Heart right ventricle (tissue), 16 donors: ENCODE data around the gene DDX39A. TPM values are rescaled to one million over a fixed set of nuclear protein-coding genes. Genes with fewer than 3 reads are reported as not detected.

ENCODE experiments used
- ATAC-seq, 8 donors: fragments of 200-7000 bp; cut with Tn5 transposase; one replicate each; pipeline ENCODE4 v1.9.1; 2020; ENCODE audit warnings: mild to moderate bottlenecking in 8 of 8, moderate library complexity in 8 of 8, moderate number of reproducible peaks in 1 of 8
- DNase-seq, 2 donors: peaks; one replicate each; pipeline ENCODE4 v3.0.0-alpha.2; 2020
- H3K27ac ChIP-seq, 10 donors: fragments of 200-600 bp; sonication (generic) in 2 of 10; one replicate each; pipeline versions ENCODE4 v1.5.0 to v1.8.0; 2020 to 2022; ENCODE audit warnings: mild to moderate bottlenecking in 3 of 10
- H3K27me3 ChIP-seq, 7 donors: fragments of 200-600 bp; one replicate each; pipeline ENCODE4 v1.8.0; 2021 to 2022; ENCODE audit warnings: mild to moderate bottlenecking in 2 of 7
- H3K36me3 ChIP-seq, 9 donors: fragments of 200-600 bp; sonication (generic) in 1 of 9; one replicate each; pipeline versions ENCODE4 v1.5.0 to v1.8.0; 2020 to 2022; ENCODE audit warnings: mild to moderate bottlenecking in 2 of 9
- H3K4me1 ChIP-seq, 9 donors: fragments of 200-600 bp; sonication (generic) in 1 of 9; one replicate each; pipeline versions ENCODE4 v1.5.0 to v1.8.0; 2020 to 2022; ENCODE audit warnings: mild to moderate bottlenecking in 4 of 9
- H3K4me3 ChIP-seq, 10 donors: fragments of 200-600 bp; sonication (generic) in 2 of 10; one replicate each; pipeline versions ENCODE4 v1.5.0 to v1.8.0; 2020 to 2022; ENCODE audit warnings: mild to moderate bottlenecking in 7 of 10, moderate library complexity in 2 of 10
- H3K9me3 ChIP-seq, 11 donors: fragments of 200-600 bp in 10 of 11; sonication (generic) in 2 of 11; one replicate each; pipeline versions ENCODE4 v1.5.0 to v1.8.0; 2013 to 2022; ENCODE audit warnings: mild to moderate bottlenecking in 2 of 11, control low read depth in 1 of 11, moderate library complexity in 1 of 11
- WGBS, 2 donors: extraction: QIAGEN DNeasy Blood & Tissue Kit; methylation state at CpG; one replicate each; pipeline ENCODE4 v1.1.7; 2013; ENCODE audit warnings: inconsistent platforms in 1 of 2; 5-methylcytosine and 5-hydroxymethylcytosine counted together
- intact Hi-C, 10 donors: fragments of 100-400 bp; cut with DNase I; formaldehyde crosslinking; loops; one replicate each; pipeline versions ENCODE4 v1.11.1 to v1.14.2; 2022
- polyA plus RNA-seq, 2 donors: library from polyadenylated mRNA; stranded (reverse); fragments of 200-250 nt; gene quantifications; one replicate each; pipeline ENCODE4 v1.2.3, GENCODE V29; 2013
- total RNA-seq, 10 donors: library from RNA; stranded (reverse); fragmentation: NEBNext Ultra II Directional in 3 of 10; extraction: Animal tissue kit (Norgen Biotek cat#: 25700) in 3 of 10; gene quantifications; one replicate each; pipeline versions ENCODE4 v1.2.1 to v1.2.4, GENCODE V29; 2021 to 2023
- TF ChIP-seq, protein P1 (sequence below), 9 donors: fragments of 200-600 bp; sonication (generic) in 2 of 9; IDR thresholded peaks; one replicate each; pipeline versions ENCODE4 v1.5.0 to v1.8.0; 2021 to 2022; ENCODE audit warnings: antibody characterized with exemption in 9 of 9, mild to moderate bottlenecking in 5 of 9, moderate library complexity in 1 of 9
- donor health status: Arrhythmogenic right ventricular cardiomyopathy.
- donor health status: ischemic (EF 13 %, LVEDD 7.1; RV severe dilation, severe dysfunction).
- donor health status: healthy with polysubstance abuse.
- donor health status: DM: no; HTN: yes; CAD: no.
- donor health status: DM: no; HTN: no; CAD: no.
- donor health status: ischemic (EF 25% LVEDD 6.9; RV normal size, moderate dysfunction).
- donor health status: ischemic (EF 25% LVEDD 5.7; RV mildly dilated, moderate dysfunction).
- donor health status: healthy.
- donor health status: DM: yes; HTN: yes; CAD: no.
- donor health status: Ischemic cardiomyopathy.
- donor health status: ischemic (EF 35%, LVEDD 5.7; RV mildly dilated, moderate dysfunction).
- donor health status: nonischemic (EF 11% LVEDD 7.7; RV severe dilation, severe dysfunction).
- donor health status: DM: yes; HTN: yes; CAD: no.
- donor health status: PGD.
- donor health status: ischemic (EF 29% LVEDD 5.4; RV normal size, mild dysfunction).
- donor health status: nonischemic (EF 23%, LVEDD 6.1; RV moderate dilation, normal function).

Gene DDX39A
- total and polyA plus RNA-seq, 12 donors: 15.4 to 110 (median 24.3) TPM

DNA sequence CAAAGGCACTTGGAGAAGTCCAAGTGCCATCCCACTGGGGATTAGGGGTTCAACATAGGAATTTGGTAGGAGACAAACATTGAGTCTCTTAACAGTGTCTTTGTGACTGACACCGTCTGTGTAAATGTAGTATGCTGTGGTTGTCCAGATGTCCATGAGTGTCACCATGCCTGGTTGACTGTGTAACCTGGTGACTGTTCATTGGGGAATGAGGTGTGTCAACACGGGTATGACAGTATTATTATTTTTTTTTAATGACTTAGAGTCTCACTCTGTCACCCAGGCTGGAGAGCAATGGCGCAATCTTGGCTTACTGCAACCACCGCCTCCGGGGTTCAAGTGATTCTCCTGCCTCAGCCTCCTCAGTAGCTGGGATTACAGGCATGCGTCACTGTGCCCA, 30.2 kb upstream of the DDX39A start:
- Histone ChIP-seq H3K4me3 (no peak overlapping the region), H3K27ac (no peak overlapping the region), H3K27me3 (no peaks in the 10 kb centered on the region), H3K4me1 (no peaks in the 10 kb centered on the region), H3K36me3 (peaks cover under 1 to 100% (median 94%) of the 10 kb centered on the region in 9 donors), H3K9me3 (no peaks in the 10 kb centered on the region)
- TF ChIP-seq, protein P1, sequence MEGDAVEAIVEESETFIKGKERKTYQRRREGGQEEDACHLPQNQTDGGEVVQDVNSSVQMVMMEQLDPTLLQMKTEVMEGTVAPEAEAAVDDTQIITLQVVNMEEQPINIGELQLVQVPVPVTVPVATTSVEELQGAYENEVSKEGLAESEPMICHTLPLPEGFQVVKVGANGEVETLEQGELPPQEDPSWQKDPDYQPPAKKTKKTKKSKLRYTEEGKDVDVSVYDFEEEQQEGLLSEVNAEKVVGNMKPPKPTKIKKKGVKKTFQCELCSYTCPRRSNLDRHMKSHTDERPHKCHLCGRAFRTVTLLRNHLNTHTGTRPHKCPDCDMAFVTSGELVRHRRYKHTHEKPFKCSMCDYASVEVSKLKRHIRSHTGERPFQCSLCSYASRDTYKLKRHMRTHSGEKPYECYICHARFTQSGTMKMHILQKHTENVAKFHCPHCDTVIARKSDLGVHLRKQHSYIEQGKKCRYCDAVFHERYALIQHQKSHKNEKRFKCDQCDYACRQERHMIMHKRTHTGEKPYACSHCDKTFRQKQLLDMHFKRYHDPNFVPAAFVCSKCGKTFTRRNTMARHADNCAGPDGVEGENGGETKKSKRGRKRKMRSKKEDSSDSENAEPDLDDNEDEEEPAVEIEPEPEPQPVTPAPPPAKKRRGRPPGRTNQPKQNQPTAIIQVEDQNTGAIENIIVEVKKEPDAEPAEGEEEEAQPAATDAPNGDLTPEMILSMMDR (IDR thresholded peaks at IDR 0.05): no peak
- intact Hi-C loops: no loop called here
- DNase-seq (no peak), ATAC-seq (no peak)
- 93 to 95% methylated on average over 6 of the region's 6 CpGs for WGBS, 2 donors

DNA sequence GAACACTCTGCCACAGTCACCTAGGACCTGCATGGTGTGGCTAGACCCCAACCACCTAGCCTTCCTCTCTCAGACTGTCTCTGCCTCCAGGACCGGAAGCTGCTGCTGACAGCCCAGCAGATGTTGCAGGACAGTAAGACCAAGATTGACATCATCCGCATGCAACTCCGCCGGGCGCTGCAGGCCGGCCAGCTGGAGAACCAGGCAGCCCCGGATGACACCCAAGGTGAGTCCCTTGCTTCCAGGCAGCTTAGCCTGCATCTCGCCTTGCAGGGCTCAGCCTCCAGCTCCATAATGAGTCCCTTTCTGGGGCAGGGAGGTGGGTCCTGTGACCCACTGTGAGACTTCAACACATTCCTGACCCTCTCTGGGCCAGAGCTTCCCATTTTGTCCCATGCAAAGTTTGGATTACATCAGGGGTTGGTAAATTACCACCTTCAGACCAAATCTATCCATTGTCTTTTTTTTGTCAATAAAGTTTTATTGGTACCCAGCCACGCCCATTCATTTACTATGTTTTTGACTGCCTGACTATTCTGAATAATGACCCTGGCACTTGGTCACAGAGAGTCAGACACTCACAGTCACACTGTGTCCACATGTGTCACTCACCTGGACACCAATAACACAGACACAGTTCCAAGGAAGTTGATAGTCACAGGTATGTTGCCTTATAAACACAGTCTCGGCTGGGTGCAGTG, 27.3 kb upstream of the DDX39A start:
- Histone ChIP-seq H3K27me3 (no peaks in the 10 kb centered on the region), H3K4me1 (peaks cover 0 to 2% (median 0%) of the 10 kb centered on the region in 9 donors), H3K4me3 (no peak overlapping the region), H3K9me3 (no peaks in the 10 kb centered on the region), H3K36me3 (peaks cover 18 to 100% (median 95%) of the 10 kb centered on the region in 9 donors), H3K27ac (no peak overlapping the region)
- TF ChIP-seq, protein P1 (IDR thresholded peaks at IDR 0.05): no peak
- no peak for DNase-seq
- WGBS, 2 donors: 97% methylated on average over 10 of the region's 10 CpGs
- intact Hi-C loops: no loop called here
- no peak for ATAC-seq

DNA sequence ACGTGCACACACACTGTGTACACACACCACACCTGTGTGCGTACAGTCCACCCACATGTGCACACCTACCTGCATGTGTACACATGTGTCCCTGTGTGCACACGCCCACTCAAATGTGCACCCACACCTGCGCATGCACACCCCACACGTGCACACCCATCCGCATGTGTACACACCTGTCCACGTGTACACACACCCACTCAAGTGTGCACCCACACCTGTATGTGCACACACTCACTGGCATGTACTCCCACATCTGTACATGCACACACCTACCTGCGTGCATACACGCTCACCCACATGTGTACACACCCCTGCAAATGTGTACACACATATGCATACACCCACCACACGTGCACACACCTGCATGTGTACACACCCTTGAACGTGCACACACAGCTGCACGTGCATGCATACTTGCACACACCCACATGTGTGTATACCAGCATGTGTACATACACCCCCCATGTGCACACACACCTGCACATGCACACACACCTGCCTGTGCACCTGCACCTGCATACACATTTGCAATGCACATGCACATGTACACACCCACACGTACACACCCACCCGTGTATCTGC, 24.6 kb upstream of the DDX39A start:
- TF ChIP-seq, protein P1 (IDR thresholded peaks at IDR 0.05): no peak
- no peaks in the 10 kb centered on the region for H3K9me3 ChIP-seq
- H3K36me3 ChIP-seq: peaks cover 16 to 80% (median 72%) of the 10 kb centered on the region in 9 donors
- no peak overlapping the region for H3K27ac ChIP-seq
- intact Hi-C loops: loop anchor here in 1 of 10 donors (1.0 kb wide), 1 partner anchor 11 kb away; no protein-coding TSS in a partner anchor
- ATAC-seq: peak in 1 of 8 donors; percentile 20
- no peak for DNase-seq
- H3K4me1 ChIP-seq: peaks cover 4 to 30% (median 25%) of the 10 kb centered on the region in 9 donors
- WGBS, 2 donors: 93 to 97% methylated on average over 14 of the region's 14 CpGs
- H3K4me3 ChIP-seq: no peak overlapping the region
- H3K27me3 ChIP-seq: no peaks in the 10 kb centered on the region

DNA sequence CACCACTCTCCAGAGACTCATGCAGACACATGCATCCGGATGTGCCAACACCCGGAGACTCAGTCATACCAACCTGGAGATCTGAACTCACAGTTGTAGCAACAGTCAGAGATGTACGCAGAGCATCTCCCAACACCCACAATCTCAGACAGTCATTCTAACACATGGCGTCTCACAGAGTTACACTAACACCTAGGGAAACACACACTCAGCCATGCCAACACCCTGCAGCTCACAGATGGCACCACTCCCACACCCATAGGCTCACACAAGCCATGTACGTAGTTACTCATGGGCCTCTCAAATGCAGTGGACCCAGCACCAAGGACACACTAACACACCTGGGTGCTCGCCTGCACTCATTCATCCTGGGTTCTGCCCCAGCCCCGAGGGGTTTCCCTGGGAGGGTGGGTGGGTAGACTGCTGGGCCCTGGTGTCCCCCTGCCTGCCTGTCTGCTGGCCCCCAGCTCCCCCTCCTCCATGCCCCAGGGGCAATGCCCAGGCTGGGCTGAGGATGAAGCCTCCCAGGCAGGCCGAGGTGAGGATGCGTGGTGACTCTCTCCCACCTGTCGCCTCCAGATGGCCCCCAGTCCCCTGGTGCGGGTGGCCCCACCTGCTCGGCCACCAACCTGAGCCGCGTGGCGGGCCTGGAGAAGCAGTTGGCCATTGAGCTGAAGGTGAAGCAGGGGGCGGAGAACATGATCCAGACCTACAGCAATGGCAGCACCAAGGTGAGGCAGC, 23.9 kb upstream of the DDX39A start:
- no peaks in the 10 kb centered on the region for H3K9me3 ChIP-seq
- DNase-seq (no peak), ATAC-seq (no peak)
- no peaks in the 10 kb centered on the region for H3K27me3 ChIP-seq
- intact Hi-C loops: loop anchor here in 1 of 10 donors (1.0 kb wide), 1 partner anchor 11 kb away; no protein-coding TSS in a partner anchor
- TF ChIP-seq, protein P1 (IDR thresholded peaks at IDR 0.05): no peak
- WGBS, 2 donors: 94 to 97% methylated on average over 16 of the region's 16 CpGs
- H3K4me3 ChIP-seq: no peak overlapping the region
- peaks cover 13 to 73% (median 66%) of the 10 kb centered on the region in 9 donors for H3K36me3 ChIP-seq
- H3K27ac ChIP-seq: no peak overlapping the region
- peaks cover 5 to 37% (median 32%) of the 10 kb centered on the region in 9 donors for H3K4me1 ChIP-seq
